NB4 (cell line): ENCODE data around the gene SGIP1.

ENCODE experiments used
- MYC ChIP-seq: IDR thresholded peaks from 2 replicates; pipeline ENCODE4 v1.6.1; 2011; ENCODE audit warnings: low read depth, low read length
- POLR2A ChIP-seq: IDR thresholded peaks from 2 replicates; pipeline ENCODE4 v1.6.1; 2011; ENCODE audit warnings: mild to moderate bottlenecking; ENCODE audit not compliant: insufficient read length; ENCODE audit errors: extremely low read depth
- TF ChIP-seq, protein P1 (sequence below): IDR thresholded peaks from one replicate; pipeline ENCODE4 v1.5.1; 2012; ENCODE audit warnings: low read depth, low read length
- TF ChIP-seq, protein P2 (sequence below): IDR thresholded peaks from 2 replicates; pipeline ENCODE4 v1.6.1; 2011; ENCODE audit warnings: low read depth, low read length

DNA sequence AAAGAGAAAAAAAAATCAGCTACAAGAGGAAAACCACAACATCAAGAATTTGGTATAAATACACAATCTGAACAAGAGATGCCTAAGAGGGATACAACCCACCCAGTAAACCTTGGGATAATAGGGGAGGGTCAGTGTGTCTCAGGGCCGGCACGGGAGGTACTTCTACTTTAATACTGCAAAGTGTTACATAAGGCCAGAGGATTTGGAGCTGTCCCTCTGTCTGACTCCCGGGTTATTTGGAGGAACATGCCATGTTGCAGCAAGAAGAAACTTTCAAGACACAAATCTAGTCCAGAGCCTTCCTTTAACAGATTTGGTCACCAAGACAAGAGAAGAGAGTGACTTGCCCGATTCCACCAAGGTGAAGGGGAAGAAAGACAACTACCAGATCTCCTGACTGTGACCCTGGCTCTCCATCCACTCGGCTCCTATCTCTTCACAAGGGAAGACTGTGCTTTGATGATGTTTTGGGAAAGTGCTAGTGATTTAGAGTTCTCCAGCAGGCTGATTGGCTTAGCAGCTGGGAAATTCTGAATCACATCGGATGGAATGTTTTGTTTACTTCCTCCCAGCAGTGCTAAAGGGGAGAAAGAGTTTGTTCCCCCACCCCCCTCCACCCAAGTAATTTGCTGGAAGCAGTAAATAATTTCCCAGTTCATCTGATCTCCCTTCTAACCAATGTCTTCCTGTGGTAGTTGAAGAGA, 29.3 kb downstream of the SGIP1 start:
- TF ChIP-seq, protein P1, sequence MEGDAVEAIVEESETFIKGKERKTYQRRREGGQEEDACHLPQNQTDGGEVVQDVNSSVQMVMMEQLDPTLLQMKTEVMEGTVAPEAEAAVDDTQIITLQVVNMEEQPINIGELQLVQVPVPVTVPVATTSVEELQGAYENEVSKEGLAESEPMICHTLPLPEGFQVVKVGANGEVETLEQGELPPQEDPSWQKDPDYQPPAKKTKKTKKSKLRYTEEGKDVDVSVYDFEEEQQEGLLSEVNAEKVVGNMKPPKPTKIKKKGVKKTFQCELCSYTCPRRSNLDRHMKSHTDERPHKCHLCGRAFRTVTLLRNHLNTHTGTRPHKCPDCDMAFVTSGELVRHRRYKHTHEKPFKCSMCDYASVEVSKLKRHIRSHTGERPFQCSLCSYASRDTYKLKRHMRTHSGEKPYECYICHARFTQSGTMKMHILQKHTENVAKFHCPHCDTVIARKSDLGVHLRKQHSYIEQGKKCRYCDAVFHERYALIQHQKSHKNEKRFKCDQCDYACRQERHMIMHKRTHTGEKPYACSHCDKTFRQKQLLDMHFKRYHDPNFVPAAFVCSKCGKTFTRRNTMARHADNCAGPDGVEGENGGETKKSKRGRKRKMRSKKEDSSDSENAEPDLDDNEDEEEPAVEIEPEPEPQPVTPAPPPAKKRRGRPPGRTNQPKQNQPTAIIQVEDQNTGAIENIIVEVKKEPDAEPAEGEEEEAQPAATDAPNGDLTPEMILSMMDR = no peak
- TF ChIP-seq, protein P2, sequence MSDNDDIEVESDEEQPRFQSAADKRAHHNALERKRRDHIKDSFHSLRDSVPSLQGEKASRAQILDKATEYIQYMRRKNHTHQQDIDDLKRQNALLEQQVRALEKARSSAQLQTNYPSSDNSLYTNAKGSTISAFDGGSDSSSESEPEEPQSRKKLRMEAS = no peak
- no peak for TF ChIP-seq POLR2A
- TF ChIP-seq MYC = no peak
